Gastroesophageal sphincter (tissue), 3 donors: ENCODE measurements around the gene COL1A1.

ENCODE experiments used
- CTCF ChIP-seq, 4 experiments: fragments of 200-600 bp in 2 of 4; fragments of 450-650 bp in 2 of 4; sonication (generic) in 1 of 4; IDR thresholded peaks; one replicate each; pipeline ENCODE4 v1.5.1; 2017 to 2019; ENCODE audit warnings: antibody characterized with exemption in 4 of 4, mild to moderate bottlenecking in 2 of 4, moderate library complexity in 2 of 4
- EP300 ChIP-seq: sonication (generic); formaldehyde crosslinking; IDR thresholded peaks from one replicate; pipeline ENCODE4 v1.6.1; 2017; ENCODE audit warnings: antibody characterized with exemption, mild to moderate bottlenecking
- POLR2A ChIP-seq, 2 donors: fragments of 450-650 bp; IDR thresholded peaks; one replicate each; pipeline ENCODE4 v1.6.1; 2017; ENCODE audit warnings: antibody characterized with exemption in 2 of 2, mild to moderate bottlenecking in 2 of 2, moderate library complexity in 1 of 2

- TF ChIP-seq CTCF (IDR thresholded peaks at IDR 0.05) (no peak), POLR2A (IDR thresholded peaks at IDR 0.05) (no peak), EP300 (no peak)
Measured at GRCh38 chr17:50244771-50245170, 43.3 kb upstream of the COL1A1 start.
